Activated gamma-delta T cell (primary cell): Measurements from ENCODE around the gene TNN.
A peak's percentile ranks its signal among the peaks of the same experiment; 100 is the strongest.

Experiments used
- DNase-seq: peaks from one replicate; lab custom pipeline; 2025; lab: John Stamatoyannopoulos, UW

The TNN gene

DNA sequence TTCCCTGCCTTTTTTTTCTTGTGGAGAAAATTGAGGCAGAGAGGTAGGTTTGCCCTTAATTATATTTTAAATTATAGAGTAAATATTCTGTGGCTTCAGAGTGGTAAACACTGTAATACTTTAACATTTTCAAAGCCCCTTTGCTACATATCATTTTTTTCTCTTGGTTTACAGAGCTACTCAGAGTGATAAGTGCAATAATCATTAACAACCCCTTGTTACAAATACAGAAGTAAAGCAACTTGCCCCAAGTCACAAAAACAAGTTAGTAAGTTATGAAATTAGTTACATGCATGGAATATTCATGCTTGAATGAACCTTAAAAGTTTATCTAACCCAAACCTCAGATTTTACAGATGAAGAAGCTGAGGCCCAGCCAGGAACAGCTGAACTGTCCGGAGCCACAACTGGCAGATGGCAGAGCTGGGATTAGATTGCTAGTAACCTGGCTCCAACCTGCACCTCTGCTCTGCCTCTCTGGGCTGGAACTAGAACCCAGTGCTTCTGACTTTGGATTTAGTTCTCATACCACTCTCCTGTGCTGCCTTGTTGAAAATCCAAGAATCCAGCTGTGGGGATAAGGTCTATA lies 48.7 kb downstream of the TNN start:
- DNase-seq, result no peak

DNA sequence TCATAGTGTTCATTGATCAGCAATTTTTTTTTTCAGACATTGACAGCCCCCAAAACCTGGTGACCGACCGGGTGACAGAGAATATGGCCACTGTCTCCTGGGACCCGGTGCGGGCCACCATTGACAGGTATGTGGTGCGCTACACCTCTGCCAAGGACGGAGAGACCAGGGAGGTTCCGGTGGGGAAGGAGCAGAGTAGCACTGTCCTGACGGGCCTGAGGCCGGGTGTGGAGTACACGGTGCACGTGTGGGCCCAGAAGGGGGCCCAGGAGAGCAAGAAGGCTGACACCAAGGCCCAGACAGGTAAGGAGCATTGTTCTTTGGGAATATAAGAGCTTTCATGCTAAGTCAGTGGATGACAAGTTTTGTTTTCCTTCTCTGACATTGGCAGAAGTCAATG lies 49.3 kb downstream of the TNN start:
- no peak for DNase-seq

DNA sequence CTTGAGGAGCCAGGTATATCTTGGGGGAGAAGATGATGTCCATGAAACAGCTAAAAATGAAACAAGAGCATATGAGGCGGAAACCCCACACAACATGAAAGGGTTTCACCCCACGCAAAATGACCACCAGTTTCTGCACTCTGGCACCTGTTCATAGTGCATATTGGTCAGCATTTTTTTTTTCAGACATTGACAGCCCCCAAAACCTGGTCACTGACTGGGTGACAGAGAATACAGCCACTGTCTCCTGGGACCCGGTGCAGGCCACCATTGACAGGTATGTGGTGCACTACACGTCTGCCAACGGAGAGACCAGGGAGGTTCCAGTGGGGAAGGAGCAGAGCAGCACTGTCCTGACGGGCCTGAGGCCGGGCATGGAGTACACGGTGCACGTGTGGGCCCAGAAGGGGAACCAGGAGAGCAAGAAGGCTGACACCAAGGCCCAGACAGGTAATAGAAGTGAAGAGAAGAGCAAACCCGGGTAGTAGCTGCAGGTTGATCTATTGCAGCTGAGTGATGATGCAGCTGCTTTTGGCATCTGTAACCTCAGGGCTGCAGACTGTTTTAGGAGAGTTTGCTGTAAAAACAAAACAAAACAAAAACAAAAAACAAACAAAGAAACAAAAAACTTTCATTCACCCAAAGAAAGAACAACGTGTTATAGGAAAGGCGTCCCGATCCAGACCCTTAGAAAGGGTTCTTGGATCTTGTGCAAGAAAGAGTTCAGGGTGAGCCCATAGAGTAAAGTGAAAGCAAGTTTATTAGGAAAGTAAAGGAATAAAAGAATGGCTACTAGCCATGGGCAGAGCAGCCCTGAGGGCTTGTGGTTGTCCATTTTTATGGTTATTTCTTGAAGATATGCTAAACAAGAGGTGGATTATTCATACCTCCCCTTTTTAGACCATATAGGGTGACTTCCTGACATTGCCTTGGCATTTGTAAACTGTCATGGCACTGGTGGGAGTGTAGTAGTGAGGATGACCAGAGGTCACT lies 51.0 kb downstream of the TNN start:
- DNase-seq, result no peak

DNA sequence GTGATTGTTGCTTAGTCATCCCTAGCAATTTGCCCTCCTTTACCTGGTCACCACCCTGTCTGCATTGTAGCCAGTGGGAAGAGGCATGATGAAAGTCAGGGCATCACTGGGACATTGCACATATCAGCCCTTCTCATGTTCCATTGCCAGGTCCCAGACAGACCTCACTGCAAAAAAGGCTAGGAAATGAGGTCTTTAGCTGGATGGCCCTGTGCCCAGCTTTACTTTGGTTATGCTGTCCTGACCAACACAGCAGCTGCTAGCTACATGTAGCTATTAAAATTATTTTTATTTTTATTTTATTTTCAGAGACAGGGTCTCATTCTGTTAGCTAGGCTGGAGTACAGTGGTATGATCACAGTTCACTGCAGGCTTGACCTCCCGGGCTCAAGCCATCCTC lies 52.9 kb downstream of the TNN start:
- DNase-seq, result no peak

DNA sequence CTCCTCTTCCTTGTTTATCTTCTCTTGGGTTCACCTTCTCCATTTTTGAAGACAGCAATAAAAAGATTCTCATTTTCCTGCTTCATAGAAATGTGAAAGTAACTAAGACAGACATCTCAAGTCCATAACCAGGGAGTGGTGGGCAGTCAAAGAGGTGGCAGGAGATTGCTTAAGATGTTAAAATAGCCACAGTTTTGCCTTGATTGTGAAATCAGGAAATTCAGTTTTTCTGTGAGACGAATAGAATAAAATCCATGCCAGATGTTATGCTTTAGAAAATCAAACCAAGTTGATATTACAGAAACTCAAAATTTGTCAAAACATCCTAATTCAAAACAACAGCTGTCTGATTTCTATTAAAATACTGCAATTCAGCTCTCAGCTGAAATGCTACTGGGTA lies 57.2 kb downstream of the TNN start:
- no peak for DNase-seq

DNA sequence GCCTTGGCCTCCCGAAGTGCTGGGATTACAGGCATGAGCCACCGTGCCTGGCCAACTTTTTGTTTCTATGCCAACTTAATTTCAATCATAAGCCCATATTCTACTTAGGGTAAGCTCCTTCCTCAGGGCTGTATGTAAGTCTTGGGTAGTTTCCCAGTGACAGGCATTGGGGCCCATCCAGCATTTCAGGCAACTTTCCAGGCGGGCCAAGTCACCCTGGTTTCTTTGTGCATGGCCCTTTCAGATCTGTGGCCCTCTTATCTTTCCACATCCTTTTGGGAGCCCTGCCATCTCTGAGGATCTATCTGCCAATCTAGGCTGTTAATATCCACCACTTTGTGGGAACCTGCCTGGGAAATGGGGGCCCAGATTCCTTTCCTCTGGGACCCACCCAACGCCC lies 58.7 kb downstream of the TNN start:
- DNase-seq, result no peak

DNA sequence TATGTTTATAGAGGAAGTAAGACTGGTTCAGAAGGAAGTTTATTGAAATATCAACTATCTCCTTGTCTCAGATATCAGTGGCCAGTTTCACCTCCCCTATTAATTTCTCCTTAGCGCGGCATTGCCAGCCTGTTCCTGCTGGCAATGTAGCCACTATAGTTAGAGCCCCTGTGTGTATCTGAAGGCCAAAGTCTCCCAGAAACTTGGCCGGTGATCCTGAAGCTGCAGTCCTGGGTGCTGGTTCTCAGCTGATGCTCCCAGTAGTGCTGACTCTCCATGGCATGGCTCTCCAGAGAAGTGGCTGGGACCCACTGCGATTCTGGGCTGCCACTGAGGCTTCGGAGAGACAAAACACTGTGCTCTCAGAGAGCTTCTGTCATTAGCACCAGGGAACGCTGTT lies 59.9 kb downstream of the TNN start:
- DNase-seq, result no peak

DNA sequence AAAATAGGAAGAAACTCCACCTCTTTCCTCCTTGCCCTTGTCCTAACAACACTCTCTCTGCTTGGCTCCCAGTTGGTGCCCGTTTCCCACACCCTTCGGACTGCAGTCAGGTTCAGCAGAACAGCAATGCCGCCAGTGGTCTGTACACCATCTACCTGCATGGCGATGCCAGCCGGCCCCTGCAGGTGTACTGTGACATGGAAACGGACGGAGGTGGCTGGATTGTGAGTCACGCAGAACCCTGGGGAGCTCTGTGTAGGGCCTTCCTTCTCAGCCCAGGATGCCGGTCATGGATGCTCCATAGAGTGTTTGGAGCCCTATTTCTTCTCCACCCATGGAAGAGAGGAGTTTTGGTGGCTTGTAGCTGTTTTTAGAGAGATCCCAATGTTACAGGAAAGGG lies 60.9 kb downstream of the TNN start:
- DNase-seq, result no peak

DNA sequence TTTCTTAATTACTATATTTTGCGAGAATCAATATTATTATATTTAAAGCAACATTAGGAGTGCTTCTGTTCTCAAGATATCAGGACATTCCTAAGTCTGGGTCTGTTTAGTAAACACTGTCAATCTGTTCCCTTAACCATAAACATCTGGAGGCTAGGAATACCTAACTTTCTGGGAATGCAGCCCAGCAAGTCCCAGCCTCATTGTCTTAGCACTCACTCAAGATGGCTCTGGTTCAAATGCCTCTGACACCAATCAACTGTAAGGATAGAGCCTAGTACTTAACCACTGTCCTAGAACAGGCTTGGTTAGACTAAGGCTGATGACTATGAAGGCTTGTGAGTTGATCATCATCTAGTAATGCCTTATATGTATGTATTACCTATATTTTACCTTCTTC lies 61.5 kb downstream of the TNN start:
- DNase-seq, result no peak

DNA sequence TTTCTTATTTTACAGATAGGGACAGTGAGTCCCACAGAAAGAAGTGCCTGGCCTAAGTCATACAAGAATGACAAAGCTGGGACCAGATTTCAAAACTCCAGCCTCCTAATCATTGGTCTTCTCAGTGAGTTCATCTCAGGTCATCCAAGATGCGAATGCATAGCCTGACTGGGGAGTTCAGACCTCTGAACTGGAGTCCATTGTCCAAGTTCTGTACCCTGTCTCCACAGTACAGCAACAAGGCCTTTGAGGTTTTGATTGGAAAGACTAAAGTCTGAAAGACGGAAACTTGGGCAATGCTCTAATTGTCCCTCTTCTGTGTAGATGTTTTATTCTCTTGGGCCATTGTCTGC lies 62.0 kb downstream of the TNN start:
- DNase-seq, result no peak

DNA sequence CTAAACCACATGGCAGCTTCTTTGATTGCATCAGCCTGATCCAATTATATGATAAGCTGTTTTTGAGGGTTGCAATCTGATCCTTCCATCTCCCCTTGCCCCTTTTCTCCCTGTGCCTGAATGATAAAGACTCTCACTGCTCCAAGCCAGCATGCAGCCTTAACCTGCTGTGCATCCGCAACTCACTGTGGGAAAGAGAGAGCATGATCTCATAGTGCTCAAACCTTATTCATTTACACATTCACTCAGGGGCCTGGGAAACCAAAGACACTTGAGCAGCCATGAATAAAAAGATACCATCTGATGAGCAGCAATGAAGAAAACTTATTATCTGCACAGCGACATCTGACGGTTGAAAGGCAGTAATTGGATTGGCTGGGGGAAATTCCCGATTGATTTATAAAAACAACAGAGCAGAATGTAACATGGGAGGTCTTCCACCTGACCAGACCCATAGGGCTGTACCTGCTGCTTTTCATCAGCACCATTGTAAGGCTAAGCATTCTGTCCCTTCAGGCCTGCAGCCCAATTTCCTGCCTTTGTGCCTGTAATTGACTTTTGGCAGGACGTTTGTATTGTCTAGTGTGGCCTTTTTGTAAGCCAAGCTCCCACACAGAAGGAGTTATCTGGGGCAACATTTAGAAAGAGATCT lies 62.5 kb downstream of the TNN start:
- no peak for DNase-seq

DNA sequence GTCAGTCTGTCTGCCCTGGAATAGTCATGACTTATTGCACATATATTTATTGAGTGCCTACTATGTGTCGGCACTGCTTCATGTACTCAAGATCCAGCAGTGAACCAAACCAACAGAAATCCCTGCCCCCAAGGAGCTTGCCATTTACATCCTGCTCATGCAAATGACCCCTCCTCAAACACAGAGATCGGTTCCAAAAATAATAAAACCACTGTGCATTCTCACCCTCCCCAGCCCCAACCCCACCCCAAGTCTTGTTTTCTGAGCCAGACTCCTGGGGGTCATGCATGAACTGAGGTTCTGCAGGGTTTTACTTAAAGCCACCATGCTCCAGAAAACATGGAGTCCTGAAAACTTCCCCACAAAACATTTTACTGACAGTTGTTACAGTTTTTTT lies 63.0 kb downstream of the TNN start:
- no peak for DNase-seq

DNA sequence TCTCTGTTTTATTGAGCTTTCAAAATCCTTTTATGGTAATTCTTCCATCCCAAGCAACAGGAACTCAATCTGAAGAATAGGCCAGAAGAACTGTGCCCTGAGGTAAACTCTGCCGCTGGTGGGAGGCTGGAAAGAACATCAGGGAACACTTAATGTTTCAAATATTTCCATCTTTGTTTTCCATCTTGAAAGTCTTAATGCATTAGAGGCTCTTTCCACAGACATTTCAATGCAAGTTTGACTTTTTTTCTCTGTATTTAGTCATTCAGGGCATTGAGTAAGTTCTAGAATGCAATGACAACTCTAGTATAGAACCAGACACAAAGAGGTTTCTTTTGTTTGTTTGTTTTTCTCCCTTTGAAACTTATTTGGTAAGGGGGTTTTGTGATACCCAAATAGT lies 63.5 kb downstream of the TNN start:
- DNase-seq, result no peak

DNA sequence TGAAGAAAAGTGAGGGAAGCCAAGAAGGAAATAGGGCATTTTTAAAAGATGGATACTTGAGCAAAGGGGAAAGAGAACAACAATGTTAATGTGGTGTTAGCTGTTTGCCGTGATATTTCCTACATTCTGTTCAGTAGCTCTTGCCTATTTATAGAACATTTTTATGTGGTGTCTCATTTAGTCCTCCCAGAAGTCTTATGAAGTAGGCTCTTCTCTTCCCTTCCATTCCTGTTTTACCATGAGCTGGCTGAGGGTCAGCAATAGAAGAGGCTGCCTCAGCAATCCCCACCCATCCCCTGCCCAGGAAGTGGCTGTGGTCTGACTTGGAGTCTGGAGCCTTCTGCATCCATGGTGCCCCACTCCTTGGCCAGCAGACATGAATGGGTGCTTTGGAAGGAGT lies 64.8 kb downstream of the TNN start:
- DNase-seq, result no peak

DNA sequence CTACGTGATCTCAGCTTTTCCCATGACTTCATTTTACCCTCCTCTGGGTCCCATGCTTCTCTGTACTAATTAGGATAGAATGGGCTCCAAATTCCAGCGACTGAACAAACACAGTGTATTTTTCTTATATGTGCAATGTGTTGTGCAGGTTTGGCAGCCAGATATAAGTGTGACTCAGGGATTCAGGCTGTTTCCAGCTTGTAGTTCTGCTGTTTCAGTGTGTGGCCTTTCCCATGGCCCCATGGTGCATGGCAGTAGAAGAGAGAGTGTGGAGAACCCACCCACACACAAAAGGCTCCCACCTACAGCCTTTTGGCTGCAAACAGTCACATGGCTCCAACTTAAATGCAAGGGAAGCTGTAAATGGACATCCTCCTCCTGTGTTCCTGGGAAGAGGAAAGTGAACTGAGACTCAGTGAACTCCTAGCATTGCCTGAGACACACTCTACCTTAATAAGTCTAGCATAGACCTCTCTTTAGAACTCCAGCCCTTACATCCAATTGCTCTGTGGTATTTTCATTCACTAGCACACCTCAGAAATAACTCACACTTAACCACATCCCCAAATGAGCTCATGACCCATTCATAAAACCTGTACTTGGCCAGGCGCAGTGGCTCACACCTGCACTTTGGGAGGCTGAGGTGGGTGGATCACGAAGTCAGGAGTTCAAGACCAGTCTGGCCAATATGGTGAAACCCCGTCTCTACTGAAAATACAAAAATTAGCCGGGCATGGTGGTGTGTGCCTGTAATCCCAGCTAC lies 66.2 kb downstream of the TNN start:
- DNase-seq, result no peak

DNA sequence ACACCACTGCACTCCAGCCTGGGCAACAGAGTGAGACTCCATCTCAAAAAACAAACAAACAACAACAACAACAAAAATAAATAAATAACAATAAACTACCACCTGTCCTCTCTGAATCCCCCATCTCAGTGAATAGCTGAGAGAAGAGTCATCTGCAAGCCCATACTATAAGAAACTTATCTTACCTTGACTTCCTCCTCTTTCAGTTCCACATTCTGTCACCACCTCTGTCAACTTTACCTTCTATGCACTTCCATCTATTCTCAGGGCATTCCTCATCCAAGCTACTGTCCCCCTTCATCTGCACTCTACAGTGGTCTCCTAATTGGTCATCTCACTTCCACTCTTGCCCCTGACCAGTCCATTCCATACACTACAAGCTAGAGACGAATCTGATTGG lies 66.9 kb downstream of the TNN start:
- DNase-seq, result no peak

DNA sequence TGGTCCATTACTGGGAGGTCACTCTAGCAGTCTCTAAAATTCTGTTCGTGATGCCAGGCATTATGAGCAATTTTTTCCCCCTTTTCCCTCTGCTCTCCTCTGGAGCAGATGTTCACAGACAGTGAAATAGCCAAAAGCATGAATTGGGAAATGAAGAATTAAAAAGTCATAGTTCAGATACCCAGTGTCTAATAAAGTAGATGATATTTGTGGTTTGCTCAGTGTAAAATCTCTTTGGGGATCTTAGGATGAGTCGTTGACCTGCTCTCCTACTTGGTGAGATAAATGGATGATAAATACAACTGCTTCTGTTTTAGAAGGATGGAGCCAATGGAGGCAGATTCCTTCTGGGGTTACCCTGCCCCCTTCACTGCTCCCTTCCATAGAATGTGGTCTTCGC lies 68.6 kb downstream of the TNN start:
- no peak for DNase-seq

DNA sequence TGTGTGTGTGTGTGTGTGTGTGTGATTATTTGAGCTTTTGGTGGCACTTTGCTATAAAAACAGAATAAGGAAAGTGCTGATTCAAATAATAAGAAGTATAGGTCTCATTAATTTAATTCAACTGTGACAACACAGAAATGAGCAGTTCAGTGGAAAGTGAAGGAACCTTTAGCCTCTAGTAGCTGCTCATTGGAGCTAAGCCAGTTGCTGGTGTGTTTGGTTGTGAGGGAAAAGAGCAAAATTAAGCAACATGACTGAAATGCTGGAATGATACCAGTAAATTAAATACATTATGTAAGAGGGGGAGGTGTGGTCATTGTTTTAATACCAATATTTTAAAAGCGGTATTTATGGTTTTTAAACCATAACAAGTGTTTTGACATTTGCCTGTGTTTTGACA lies 69.7 kb downstream of the TNN start:
- DNase-seq, result no peak

DNA sequence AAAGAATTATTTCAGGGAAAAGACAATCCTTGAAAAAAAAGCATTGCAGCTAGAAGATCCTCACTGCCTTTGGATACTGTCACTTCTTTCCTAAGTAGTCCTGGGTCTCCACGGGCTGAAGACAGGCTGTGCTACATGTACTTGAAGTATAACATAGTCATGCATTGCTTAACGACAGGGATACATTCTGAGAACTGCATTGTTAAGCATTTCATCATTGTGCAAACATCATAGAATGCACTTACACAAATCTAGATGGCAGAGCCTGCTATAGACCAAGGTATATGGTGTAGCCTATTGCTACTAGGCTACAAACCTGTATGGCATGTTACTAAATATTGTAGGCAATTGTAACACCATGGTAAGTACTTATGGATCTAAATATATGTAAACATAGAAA lies 70.9 kb downstream of the TNN start:
- no peak for DNase-seq

DNA sequence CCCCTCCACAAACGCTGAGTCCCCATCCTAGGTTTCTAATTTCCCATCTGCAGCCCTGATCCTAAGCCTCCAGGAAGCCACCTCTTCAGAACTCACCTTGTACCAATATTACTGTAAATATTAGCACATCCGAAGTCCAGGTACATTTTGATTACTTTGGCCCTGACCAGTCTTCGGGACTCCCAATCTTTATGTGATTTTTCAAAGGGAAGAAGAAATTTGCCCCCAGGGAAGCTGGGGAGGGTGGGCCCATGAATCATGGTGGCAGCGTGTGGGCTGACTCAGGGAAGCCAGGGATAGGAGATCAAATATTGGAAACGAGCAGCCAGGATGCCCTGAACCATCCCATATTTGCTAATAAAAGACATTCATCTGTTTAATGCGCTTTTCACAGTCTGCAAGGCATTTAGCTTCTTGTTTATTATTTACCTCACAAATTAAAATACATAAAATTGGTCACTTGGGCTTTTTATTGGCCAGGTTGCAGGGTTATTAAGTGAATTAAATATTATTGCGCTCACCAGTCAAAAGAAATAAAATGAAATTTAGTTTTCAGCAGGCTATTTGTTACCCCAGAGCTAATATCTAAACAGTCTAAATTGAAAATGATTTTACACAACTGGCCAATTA lies 78.4 kb downstream of the TNN start:
- no peak for DNase-seq

DNA sequence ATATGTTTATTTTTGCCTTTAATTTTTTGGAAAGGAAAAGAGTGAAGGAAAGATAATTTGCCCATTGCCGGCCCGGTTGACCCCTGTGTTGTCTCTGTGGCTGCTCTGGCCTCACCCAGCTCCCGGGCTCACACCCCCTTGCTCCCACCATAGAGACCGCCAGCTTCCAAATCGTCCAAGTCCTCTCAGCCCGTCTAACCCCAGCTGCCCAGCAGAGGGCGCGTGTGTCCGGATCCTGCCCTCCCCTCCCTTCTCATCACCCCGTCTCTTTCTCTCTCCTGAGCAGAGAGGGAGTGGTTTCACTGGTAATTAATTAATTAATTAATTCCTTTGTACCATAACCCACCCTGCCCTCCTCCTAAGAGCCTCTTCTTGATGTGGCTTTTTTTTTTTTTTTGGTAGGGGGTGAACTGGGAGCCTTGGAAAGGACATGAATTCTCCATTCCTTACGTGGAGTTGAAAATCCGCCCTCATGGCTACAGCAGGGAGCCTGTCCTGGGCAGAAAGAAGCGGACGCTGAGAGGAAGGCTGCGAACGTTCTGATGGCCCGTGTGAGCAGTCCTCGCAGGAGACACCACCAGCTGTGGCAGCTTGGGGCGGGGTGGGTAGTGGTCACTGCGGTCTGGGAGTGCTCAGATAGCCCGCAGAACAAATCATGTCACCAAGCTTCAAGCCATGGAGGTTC lies 79.0 kb downstream of the TNN start:
- DNase-seq, result peak; percentile 24
